Measurements from ENCODE around the gene MYL12B.
"Not testable (repeated sequence)": the region's sequence is repeated elsewhere in the genome, so short reads cannot be mapped to it uniquely, and the experiment has no call there.

MYL12B gene

DNA sequence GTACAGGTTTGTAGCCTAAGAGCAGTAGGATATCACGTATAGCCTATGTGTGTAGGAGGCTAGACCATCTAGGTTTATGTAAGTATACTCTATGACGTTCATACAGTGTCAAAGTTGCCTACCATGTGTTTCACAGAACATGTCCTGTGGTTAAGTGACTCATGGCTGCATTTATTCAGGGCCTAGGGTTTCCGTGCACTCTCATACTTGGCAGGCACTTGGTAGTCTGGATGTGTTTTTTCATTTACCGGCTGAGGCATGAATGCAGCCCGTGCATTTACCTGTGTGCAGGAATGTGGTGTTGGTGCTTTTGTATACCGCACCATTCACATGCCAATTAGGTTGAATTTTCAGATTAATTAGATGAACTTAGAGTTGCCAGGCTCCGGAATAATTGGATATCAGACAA lies 43.4 kb downstream of the MYL12B start:
- DNase-seq = no peak

DNA sequence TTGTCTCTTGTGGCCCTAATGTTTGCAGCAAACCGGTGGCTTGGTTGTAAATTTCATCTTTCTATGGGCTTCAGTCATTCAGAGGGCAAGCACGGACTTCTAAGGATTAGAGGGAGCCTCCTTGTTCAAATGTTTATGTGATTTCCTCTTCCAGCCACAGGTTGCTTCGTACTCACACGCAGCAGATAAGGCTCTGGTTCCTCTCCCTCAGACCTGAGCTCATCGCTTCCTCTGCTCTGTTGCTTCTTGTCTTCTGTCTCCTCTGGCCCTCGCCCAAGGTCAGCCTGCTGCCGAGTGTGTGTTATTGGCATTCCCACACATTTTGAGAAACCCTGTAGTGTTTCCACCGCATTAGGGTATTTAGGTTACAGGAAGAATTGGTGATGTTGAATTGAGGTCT lies 44.0 kb downstream of the MYL12B start:
- no peak for DNase-seq

- no peak for DNase-seq
Observed at GRCh38 chr18:3306391-3306790, 44.5 kb downstream of the MYL12B start.

DNA sequence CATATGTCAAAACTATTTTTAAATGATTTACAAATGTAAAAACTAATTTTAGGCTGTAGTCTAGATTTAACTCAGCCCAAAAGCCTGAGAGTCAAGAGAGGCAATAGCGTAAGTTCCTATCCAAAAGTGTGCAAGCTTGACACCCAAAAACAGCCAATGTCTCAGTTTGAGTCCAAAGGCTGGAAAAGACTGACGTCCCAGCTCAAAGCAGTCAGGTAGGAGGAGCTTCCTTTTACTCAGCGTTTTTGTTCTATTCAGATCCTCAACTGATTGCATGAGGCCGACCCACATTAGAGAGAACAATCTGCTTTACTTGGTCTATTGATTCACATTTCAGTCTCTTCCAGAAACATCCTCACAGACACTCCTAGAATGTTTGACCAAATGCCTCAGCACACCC lies 51.8 kb downstream of the MYL12B start:
- DNase-seq = no peak

- not testable (repeated sequence) for DNase-seq
Observed at GRCh38 chr18:3315344-3315743, 53.4 kb downstream of the MYL12B start.

DNA sequence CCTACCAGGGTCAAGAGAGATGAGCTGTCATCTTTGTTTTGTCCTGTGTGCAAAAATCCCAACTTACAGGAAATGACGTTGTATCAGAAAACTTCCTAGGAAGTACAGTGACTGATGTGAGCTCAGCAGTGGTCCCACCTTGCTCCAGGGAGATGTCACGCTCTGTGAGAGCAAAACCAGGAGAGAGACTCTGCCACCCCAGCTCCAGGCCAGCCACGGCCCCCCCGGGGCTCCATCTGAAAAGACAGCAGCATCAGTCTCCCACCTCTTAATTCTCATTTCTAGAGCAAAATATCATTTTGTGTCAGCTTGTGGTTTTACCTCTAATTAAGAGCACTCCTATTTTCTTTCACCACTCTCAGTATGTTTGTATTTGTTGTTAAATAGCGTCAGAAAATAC lies 57.5 kb downstream of the MYL12B start:
- no peak for DNase-seq

GRCh38 chr18:3319894-3320454 lies 58.0 kb downstream of the MYL12B start:
- no peak for DNase-seq

DNA sequence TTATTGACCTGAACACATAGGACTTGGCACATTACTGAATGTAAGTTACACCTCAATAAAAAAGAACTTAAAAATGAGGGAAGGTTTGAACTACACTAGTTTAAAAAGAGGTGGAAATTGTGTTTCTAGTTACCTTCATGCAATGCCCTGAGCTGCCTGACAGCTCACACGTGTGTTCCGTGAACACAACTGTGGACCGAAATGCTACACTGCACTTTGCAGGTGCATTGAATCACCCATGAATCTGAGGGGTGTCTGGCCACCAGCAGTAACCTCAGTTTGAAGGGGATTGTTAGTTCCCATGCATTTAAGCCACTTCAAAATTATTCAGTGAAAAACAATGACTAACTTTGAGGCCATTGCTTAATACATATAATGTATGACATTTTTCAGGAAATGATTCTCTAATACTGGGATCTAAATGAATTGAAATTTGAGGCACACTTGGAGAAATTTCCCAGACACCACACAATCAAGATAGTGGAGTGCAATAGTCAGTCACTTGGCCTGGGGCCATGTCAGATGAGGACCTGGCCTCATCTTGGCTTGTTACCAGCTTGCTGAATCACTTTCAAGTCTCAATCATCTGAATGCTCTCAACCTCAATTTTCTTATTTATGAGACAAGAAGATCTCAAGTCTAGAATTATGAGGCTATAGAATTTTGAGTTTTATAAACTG lies 59.3 kb downstream of the MYL12B start:
- no peak for DNase-seq

- no peak for DNase-seq
Observed at GRCh38 chr18:3323900-3324299, 62.0 kb downstream of the MYL12B start.
